ENCODE data around the gene ZNF142.
A peak's percentile ranks its signal among the peaks of the same experiment; 100 is the strongest.

Gene ZNF142

GRCh38 chr2:218648787-218649100 lies 10.7 kb downstream of the ZNF142 start:
- DNase-seq (ENCODE audit: low read depth) = no peak
- TF ChIP-seq CTCF (IDR thresholded peaks at IDR 0.05; ENCODE audit: control insufficient read depth, insufficient read depth, low read depth, low read length, missing control alignments) = no peak
- no peak overlapping the region for H3K4me3 ChIP-seq (ENCODE audit: control insufficient read depth, low read depth, low read length)

- DNase-seq (ENCODE audit: low read depth) = no peak
- no peak overlapping the region for H3K4me3 ChIP-seq (ENCODE audit: control insufficient read depth, low read depth, low read length)
- peak; percentile 88 for TF ChIP-seq CTCF (IDR thresholded peaks at IDR 0.05; ENCODE audit: control insufficient read depth, insufficient read depth, low read depth, low read length, missing control alignments)
Measured at GRCh38 chr2:218648088-218648786, 11.2 kb downstream of the ZNF142 start.

- TF ChIP-seq CTCF (IDR thresholded peaks at IDR 0.05; ENCODE audit: control insufficient read depth, insufficient read depth, low read depth, low read length, missing control alignments) = no peak
- no peak for DNase-seq (ENCODE audit: low read depth)
- H3K4me3 ChIP-seq (ENCODE audit: control insufficient read depth, low read depth, low read length) = no peak overlapping the region
Measured at GRCh38 chr2:218645126-218645525, 14.3 kb downstream of the ZNF142 start.

- H3K4me3 ChIP-seq (ENCODE audit: control insufficient read depth, low read depth, low read length) = no peak overlapping the region
- DNase-seq (ENCODE audit: low read depth) = no peak
- no peak for TF ChIP-seq CTCF (IDR thresholded peaks at IDR 0.05; ENCODE audit: control insufficient read depth, insufficient read depth, low read depth, low read length, missing control alignments)
Measured at GRCh38 chr2:218644721-218645120, 14.7 kb downstream of the ZNF142 start.

GRCh38 chr2:218643751-218644310 lies 15.6 kb downstream of the ZNF142 start:
- TF ChIP-seq CTCF (IDR thresholded peaks at IDR 0.05; ENCODE audit: control insufficient read depth, insufficient read depth, low read depth, low read length, missing control alignments) = no peak
- H3K4me3 ChIP-seq (ENCODE audit: control insufficient read depth, low read depth, low read length) = no peak overlapping the region
- no peak for DNase-seq (ENCODE audit: low read depth)

GRCh38 chr2:218642786-218643185 lies 16.6 kb downstream of the ZNF142 start:
- TF ChIP-seq CTCF (IDR thresholded peaks at IDR 0.05; ENCODE audit: control insufficient read depth, insufficient read depth, low read depth, low read length, missing control alignments) = no peak
- no peak for DNase-seq (ENCODE audit: low read depth)
- H3K4me3 ChIP-seq (ENCODE audit: control insufficient read depth, low read depth, low read length) = no peak overlapping the region
